ENCODE results near the gene DNASE2B. TPM values are rescaled to one million over a fixed set of nuclear protein-coding genes. Genes with fewer than 3 reads are reported as not detected.

The DNASE2B gene
- total RNA-seq, 1 experiment from 2014 or later, result not detected

- Histone ChIP-seq H3K4me3 (no peak overlapping the region), H4K20me1 (ENCODE audit: insufficient read depth) (no peaks in the 10 kb centered on the region), H3F3A (ENCODE audit: insufficient read depth, low read depth) (no peaks in the 10 kb centered on the region), H3K4me2 (no peak overlapping the region), H3K9me3 (ENCODE audit: insufficient read depth, low read depth) (no peaks in the 10 kb centered on the region; the same call in 1 of the 2 replicates), H3K27ac (no peak overlapping the region), H3K4me1 (replicated peaks; ENCODE audit: insufficient read depth) (no peaks in the 10 kb centered on the region), H3K27me3 (ENCODE audit: insufficient read depth, low read depth) (no peaks in the 10 kb centered on the region), H2AFZ (no peak overlapping the region), H3K79me2 (ENCODE audit: low read depth) (no peaks in the 10 kb centered on the region), H3K36me3 (ENCODE audit: low read depth) (no peaks in the 10 kb centered on the region), H3K9me2 (ENCODE audit: insufficient read depth) (no peaks in the 10 kb centered on the region)
- BruUV-seq (replicated peaks), result no TSS peak
- CTCF ChIA-PET, result no interaction called here
- intact Hi-C loops (cut with micrococcal nuclease; ENCODE audit: unreplicated experiment), result no loop called here
- TF ChIP-seq EZH2 (IDR thresholded peaks at IDR 0.05; ENCODE audit: low read depth) (no peak), CTCF (conservative IDR thresholded peaks at IDR 0.05) (no peak)
- DNase-seq, result no peak
- POLR2A ChIA-PET (ENCODE audit: unreplicated experiment), result no interaction called here
Observed at GRCh38 chr1:84350550-84350949, 47.7 kb upstream of the DNASE2B start.

GRCh38 chr1:84352298-84353106, 45.8 kb upstream of the DNASE2B start:
- H3K4me1 ChIP-seq (replicated peaks; ENCODE audit: insufficient read depth), result no peaks in the 10 kb centered on the region
- POLR2A ChIA-PET (ENCODE audit: unreplicated experiment), result interaction anchor here (0.7 kb wide), 1 partner anchor 19 kb away, joined by 3 read pairs; no protein-coding TSS in a partner anchor
- no peak for DNase-seq

GRCh38 chr1:84353695-84354094, 44.6 kb upstream of the DNASE2B start:
- no TSS peak for BruUV-seq (replicated peaks)
- no peak for DNase-seq
- no peak for TF ChIP-seq CTCF (conservative IDR thresholded peaks at IDR 0.05)
- no peak for TF ChIP-seq EZH2 (IDR thresholded peaks at IDR 0.05; ENCODE audit: low read depth)
- Histone ChIP-seq H3K9me3 (ENCODE audit: insufficient read depth, low read depth) (no peaks in the 10 kb centered on the region), H3K4me1 (replicated peaks; ENCODE audit: insufficient read depth) (no peaks in the 10 kb centered on the region), H3K4me2 (no peak overlapping the region), H2AFZ (no peak overlapping the region), H3K4me3 (no peak overlapping the region), H3K79me2 (ENCODE audit: low read depth) (no peaks in the 10 kb centered on the region), H3K27me3 (ENCODE audit: insufficient read depth, low read depth) (no peaks in the 10 kb centered on the region), H3K27ac (no peak overlapping the region), H4K20me1 (ENCODE audit: insufficient read depth) (no peaks in the 10 kb centered on the region), H3F3A (ENCODE audit: insufficient read depth, low read depth) (no peaks in the 10 kb centered on the region), H3K36me3 (ENCODE audit: low read depth) (no peaks in the 10 kb centered on the region), H3K9me2 (ENCODE audit: insufficient read depth) (no peaks in the 10 kb centered on the region)
- intact Hi-C loops (cut with micrococcal nuclease; ENCODE audit: unreplicated experiment), result no loop called here
- CTCF ChIA-PET, result no interaction called here
- POLR2A ChIA-PET (ENCODE audit: unreplicated experiment), result no interaction called here

More at GRCh38 chr1:84352298-84353106, 45.8 kb upstream of the DNASE2B start:
- intact Hi-C loops (cut with micrococcal nuclease; ENCODE audit: unreplicated experiment), result no loop called here
- BruUV-seq (replicated peaks), result no TSS peak
- H3K27ac ChIP-seq, result no peak overlapping the region
- H3F3A ChIP-seq (ENCODE audit: insufficient read depth, low read depth), result no peaks in the 10 kb centered on the region
- H3K9me2 ChIP-seq (ENCODE audit: insufficient read depth), result no peaks in the 10 kb centered on the region
- H3K79me2 ChIP-seq (ENCODE audit: low read depth), result no peaks in the 10 kb centered on the region
- H3K4me2 ChIP-seq, result no peak overlapping the region
- H3K36me3 ChIP-seq (ENCODE audit: low read depth), result no peaks in the 10 kb centered on the region
- H4K20me1 ChIP-seq (ENCODE audit: insufficient read depth), result no peaks in the 10 kb centered on the region
- H3K27me3 ChIP-seq (ENCODE audit: insufficient read depth, low read depth), result no peaks in the 10 kb centered on the region
- H3K4me3 ChIP-seq, result no peak overlapping the region
- no peak for TF ChIP-seq CTCF (conservative IDR thresholded peaks at IDR 0.05)
- no peak for TF ChIP-seq EZH2 (IDR thresholded peaks at IDR 0.05; ENCODE audit: low read depth)
- H3K9me3 ChIP-seq (ENCODE audit: insufficient read depth, low read depth), result no peaks in the 10 kb centered on the region
- CTCF ChIA-PET, result no interaction called here
- H2AFZ ChIP-seq, result no peak overlapping the region

Measured in PC-9 (cell line).